ENCODE measurements around the gene IQCE.

DNA sequence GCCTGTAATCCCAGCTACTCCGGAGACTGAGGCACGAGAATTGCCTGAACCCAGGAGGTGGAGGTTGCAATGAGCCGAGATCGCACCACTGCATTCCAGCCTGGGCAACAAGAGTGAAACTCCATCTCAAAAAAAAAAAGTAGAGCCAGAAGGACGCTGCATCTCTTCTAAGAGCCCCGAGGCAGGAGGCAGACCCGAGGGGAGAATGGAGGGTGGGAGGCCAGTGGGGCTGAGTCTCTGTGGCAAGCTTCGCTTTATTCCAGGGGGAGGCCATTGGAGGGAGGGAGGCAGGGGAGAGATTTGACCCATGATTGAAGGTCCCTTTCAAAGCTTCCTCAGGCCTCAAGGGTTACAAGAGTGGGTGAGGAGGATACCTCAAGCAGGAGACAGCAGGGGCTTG, 91.7 kb downstream of the IQCE start:
- TF ChIP-seq, protein P1, sequence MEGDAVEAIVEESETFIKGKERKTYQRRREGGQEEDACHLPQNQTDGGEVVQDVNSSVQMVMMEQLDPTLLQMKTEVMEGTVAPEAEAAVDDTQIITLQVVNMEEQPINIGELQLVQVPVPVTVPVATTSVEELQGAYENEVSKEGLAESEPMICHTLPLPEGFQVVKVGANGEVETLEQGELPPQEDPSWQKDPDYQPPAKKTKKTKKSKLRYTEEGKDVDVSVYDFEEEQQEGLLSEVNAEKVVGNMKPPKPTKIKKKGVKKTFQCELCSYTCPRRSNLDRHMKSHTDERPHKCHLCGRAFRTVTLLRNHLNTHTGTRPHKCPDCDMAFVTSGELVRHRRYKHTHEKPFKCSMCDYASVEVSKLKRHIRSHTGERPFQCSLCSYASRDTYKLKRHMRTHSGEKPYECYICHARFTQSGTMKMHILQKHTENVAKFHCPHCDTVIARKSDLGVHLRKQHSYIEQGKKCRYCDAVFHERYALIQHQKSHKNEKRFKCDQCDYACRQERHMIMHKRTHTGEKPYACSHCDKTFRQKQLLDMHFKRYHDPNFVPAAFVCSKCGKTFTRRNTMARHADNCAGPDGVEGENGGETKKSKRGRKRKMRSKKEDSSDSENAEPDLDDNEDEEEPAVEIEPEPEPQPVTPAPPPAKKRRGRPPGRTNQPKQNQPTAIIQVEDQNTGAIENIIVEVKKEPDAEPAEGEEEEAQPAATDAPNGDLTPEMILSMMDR (IDR thresholded peaks at IDR 0.05), result no peak
- TF ChIP-seq POLR2A (IDR thresholded peaks at IDR 0.05), result no peak
